ENCODE measurements around the gene STARD3.

The STARD3 gene

DNA sequence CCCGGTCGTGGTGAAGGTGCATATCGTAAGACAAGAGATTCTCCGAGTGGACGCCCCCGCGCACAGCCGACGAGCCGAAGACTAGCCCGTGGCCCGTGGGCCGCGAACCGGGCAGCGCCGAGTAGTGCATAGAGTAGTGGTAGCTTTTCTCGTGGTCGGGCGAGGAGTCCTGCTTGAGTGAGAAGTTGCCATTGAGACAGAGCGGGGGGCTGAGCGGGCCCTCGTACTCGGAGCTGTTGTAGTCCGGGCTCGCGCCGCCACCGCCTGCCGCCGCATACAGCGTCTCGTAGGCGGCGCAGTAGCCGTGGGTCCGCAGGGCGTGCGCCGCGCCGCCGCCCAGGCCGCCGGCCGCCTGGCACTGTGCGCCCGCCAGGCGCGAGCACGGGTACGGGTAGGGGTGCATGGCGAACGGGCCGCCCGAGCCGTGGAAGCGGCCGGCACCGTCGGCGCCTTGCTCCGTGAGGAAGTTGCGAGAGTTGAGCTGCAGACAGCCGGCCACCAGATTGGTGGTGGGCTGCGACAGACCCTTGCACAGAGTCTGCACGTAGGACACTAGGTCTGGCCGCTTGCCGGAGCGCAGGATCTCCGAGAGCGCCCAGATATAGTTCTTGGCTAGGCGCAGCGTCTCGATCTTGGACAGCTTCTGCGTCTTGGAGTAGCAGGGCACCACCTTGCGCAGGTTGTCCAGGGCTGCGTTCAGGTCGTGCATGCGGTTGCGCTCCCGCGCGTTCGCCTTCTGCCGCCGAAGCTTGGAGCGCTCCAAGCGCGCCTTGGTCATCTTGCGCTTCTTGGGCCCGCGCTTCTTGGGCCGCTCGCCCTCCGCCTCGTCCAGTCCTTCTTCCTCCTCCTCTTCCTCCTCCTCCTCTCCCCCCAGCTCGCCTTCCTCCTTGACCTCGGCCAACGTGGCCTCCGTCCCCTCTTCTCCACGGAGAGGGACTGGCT is 31.2 kb upstream of the STARD3 start:
- Histone ChIP-seq H2AFZ (ENCODE audit: low read length) (no peak overlapping the region), H3K4me3 (ENCODE audit: low read depth, low read length, poor library complexity, severe bottlenecking) (no peak overlapping the region), H3K4me1 (ENCODE audit: insufficient read depth, low read length, severe bottlenecking) (peaks cover 5% of the 10 kb centered on the region), H3K9me3 (ENCODE audit: low read length) (no peaks in the 10 kb centered on the region), H3F3A (ENCODE audit: insufficient read depth, low read length) (no peaks in the 10 kb centered on the region), H3K27ac (ENCODE audit: low read depth, low read length, poor library complexity, severe bottlenecking) (no peak overlapping the region), H3K79me2 (ENCODE audit: insufficient read depth, low read length) (no peaks in the 10 kb centered on the region), H3K9ac (ENCODE audit: low read length) (no peak overlapping the region), H4K20me1 (ENCODE audit: insufficient read depth, low read length) (no peaks in the 10 kb centered on the region), H3K36me3 (ENCODE audit: insufficient read depth, low read length) (no peaks in the 10 kb centered on the region), H3K4me2 (ENCODE audit: low read length) (no peak overlapping the region; the same call in 1 of the 2 replicates), H3K27me3 (ENCODE audit: insufficient read depth, low read length) (peaks cover 25% of the 10 kb centered on the region; the same call in 1 of the 2 replicates), H3K9me2 (ENCODE audit: low read depth, low read length) (no peaks in the 10 kb centered on the region)
- TF ChIP-seq EZH2 (IDR thresholded peaks at IDR 0.05; ENCODE audit: borderline replicate concordance, low read length), result no peak
- TF ChIP-seq, protein P1, sequence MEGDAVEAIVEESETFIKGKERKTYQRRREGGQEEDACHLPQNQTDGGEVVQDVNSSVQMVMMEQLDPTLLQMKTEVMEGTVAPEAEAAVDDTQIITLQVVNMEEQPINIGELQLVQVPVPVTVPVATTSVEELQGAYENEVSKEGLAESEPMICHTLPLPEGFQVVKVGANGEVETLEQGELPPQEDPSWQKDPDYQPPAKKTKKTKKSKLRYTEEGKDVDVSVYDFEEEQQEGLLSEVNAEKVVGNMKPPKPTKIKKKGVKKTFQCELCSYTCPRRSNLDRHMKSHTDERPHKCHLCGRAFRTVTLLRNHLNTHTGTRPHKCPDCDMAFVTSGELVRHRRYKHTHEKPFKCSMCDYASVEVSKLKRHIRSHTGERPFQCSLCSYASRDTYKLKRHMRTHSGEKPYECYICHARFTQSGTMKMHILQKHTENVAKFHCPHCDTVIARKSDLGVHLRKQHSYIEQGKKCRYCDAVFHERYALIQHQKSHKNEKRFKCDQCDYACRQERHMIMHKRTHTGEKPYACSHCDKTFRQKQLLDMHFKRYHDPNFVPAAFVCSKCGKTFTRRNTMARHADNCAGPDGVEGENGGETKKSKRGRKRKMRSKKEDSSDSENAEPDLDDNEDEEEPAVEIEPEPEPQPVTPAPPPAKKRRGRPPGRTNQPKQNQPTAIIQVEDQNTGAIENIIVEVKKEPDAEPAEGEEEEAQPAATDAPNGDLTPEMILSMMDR (IDR thresholded peaks at IDR 0.05; ENCODE audit: low read length), result no peak

GRCh38 chr17:39606434-39607056 is 30.4 kb upstream of the STARD3 start:
- H3K9ac ChIP-seq (ENCODE audit: low read length), result no peak overlapping the region
- H3K4me1 ChIP-seq (ENCODE audit: insufficient read depth, low read length, severe bottlenecking), result peaks cover 5% of the 10 kb centered on the region
- no peak for TF ChIP-seq EZH2 (IDR thresholded peaks at IDR 0.05; ENCODE audit: borderline replicate concordance, low read length)
- TF ChIP-seq, protein P1 (IDR thresholded peaks at IDR 0.05; ENCODE audit: low read length), result no peak
- H3K9me2 ChIP-seq (ENCODE audit: low read depth, low read length), result no peaks in the 10 kb centered on the region
- peaks cover 18% of the 10 kb centered on the region; the same call in 1 of the 2 replicates for H3K27me3 ChIP-seq (ENCODE audit: insufficient read depth, low read length)
- H3K36me3 ChIP-seq (ENCODE audit: insufficient read depth, low read length), result no peaks in the 10 kb centered on the region
- H3F3A ChIP-seq (ENCODE audit: insufficient read depth, low read length), result no peaks in the 10 kb centered on the region
- no peaks in the 10 kb centered on the region for H3K79me2 ChIP-seq (ENCODE audit: insufficient read depth, low read length)
- H2AFZ ChIP-seq (ENCODE audit: low read length), result no peak overlapping the region
- no peak overlapping the region for H3K27ac ChIP-seq (ENCODE audit: low read depth, low read length, poor library complexity, severe bottlenecking)
- H3K9me3 ChIP-seq (ENCODE audit: low read length), result no peaks in the 10 kb centered on the region
- H4K20me1 ChIP-seq (ENCODE audit: insufficient read depth, low read length), result no peaks in the 10 kb centered on the region
- H3K4me3 ChIP-seq (ENCODE audit: low read depth, low read length, poor library complexity, severe bottlenecking), result no peak overlapping the region
- no peak overlapping the region for H3K4me2 ChIP-seq (ENCODE audit: low read length)

DNA sequence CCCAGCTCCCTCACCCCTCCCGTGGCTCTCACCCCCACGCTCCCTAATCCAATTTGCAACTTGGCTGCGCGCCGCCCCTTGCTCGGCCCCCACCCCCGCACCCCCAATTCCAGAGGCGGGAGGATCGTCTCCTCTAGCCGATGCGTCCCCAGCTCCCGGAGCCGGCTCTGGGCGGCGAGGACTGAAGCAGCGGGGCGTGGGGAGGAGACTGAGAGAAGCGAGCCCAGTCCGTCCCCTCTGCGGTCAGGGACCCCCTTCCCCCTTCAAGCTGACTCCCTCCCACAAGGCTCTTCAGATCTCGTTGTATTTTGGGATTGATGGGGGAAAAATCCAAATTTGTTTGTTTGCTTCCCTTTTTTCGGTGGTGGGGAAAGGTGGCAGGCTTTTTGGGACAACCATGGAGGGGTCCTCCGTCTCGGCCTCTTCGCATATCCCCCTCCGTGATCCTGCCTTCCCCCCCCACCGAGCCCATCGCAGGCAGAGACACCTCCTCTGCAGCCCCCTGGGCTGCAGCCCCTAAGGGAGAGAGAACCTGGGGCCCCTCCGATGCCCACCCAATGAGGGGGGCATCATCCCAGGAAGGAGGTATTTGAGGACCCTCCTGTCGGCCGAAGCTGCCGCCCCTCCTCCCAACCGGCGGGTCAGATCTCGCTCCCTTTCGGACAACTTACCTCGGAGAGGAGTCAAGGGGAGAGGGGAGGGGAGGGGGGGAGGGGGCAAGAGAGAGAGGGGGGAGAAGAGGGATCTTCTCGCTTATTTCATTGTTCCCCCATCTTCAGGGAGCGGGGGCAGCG is 29.7 kb upstream of the STARD3 start:
- Histone ChIP-seq H4K20me1 (ENCODE audit: insufficient read depth, low read length) (no peaks in the 10 kb centered on the region), H3K4me2 (ENCODE audit: low read length) (no peak overlapping the region), H2AFZ (ENCODE audit: low read length) (no peak overlapping the region), H3F3A (ENCODE audit: insufficient read depth, low read length) (no peaks in the 10 kb centered on the region), H3K9ac (ENCODE audit: low read length) (no peak overlapping the region), H3K27ac (ENCODE audit: low read depth, low read length, poor library complexity, severe bottlenecking) (no peak overlapping the region), H3K9me2 (ENCODE audit: low read depth, low read length) (no peaks in the 10 kb centered on the region), H3K9me3 (ENCODE audit: low read length) (no peaks in the 10 kb centered on the region), H3K27me3 (ENCODE audit: insufficient read depth, low read length) (peaks cover 16% of the 10 kb centered on the region; the same call in 1 of the 2 replicates), H3K4me1 (ENCODE audit: insufficient read depth, low read length, severe bottlenecking) (peaks cover 5% of the 10 kb centered on the region), H3K79me2 (ENCODE audit: insufficient read depth, low read length) (no peaks in the 10 kb centered on the region), H3K4me3 (ENCODE audit: low read depth, low read length, poor library complexity, severe bottlenecking) (no peak overlapping the region), H3K36me3 (ENCODE audit: insufficient read depth, low read length) (no peaks in the 10 kb centered on the region)
- TF ChIP-seq EZH2 (IDR thresholded peaks at IDR 0.05; ENCODE audit: borderline replicate concordance, low read length), result no peak
- TF ChIP-seq, protein P1 (IDR thresholded peaks at IDR 0.05; ENCODE audit: low read length), result no peak
